SK-N-DZ (cell line): Measurements from ENCODE around the gene OLFML2B.

ENCODE experiments used
- DNase-seq: peaks from one replicate; pipeline ENCODE4 v3.0.0-alpha.2; 2015; ENCODE audit warnings: low spot score

OLFML2B gene

DNA sequence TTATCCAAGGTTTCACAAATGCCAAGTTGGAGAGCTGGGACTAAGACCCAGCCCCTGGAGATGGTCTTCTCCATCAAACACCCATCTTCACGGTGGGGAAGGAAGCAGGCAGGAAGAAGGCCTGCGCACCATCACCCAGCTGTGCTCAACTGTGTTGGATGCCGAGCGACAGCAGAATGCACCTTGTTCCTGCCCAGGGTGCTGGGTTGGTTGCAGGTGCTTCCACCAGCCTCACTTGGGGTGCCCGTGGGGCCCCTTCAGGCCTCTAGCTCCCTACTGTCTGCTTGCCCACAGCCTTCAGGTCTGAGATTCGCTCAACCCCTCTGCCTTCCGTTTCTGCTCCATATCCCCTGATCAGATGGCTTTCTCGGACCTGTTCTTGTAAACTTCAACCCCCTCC, 42.5 kb downstream of the OLFML2B start:
- no peak for DNase-seq

- DNase-seq: no peak
Observed at GRCh38 chr1:161978011-161978790, 45.5 kb downstream of the OLFML2B start.

DNA sequence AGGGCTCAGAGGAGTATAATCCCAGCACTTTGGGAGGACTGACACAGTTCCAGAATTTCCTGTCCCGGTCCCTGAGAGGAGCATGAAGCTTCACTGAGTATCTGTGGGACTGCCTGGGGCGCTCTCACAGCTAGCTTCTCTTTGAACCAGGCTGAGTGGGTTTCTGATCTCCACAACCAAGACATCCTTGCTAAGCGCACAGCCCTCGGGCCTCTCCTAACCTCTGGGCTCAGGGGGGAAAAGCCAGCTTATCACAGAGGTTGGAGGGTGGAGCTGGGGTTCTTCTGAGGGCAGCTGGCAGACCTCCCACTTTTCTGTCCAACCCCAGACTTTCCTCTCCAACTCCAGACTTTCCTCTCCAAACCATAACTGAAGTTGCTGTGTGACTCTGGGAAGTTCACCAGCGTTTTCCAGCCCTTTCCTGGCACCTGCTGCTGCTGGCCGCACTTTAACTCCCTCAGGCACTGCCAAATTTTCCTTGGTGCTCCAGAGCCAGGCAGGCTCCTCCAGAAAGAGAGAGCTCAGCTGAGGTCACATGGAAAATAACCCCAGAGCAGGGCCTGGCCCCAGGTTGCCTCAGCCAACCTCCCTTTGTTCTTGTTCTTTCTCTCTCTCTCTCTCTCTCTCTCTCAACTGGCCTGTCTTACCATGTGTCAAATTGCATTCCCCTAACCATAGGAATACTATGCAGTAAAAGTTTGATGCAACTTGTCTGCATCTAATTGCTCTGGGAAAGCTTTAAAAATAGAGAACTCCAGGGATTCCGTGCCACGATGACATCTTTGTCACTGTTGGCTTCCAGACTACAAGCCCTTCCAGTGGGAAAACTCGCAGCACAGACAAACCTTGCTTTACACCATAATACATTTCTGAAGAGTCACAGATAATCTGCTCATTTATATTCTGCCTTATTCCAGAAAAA, 49.5 kb downstream of the OLFML2B start:
- no peak for DNase-seq

DNA sequence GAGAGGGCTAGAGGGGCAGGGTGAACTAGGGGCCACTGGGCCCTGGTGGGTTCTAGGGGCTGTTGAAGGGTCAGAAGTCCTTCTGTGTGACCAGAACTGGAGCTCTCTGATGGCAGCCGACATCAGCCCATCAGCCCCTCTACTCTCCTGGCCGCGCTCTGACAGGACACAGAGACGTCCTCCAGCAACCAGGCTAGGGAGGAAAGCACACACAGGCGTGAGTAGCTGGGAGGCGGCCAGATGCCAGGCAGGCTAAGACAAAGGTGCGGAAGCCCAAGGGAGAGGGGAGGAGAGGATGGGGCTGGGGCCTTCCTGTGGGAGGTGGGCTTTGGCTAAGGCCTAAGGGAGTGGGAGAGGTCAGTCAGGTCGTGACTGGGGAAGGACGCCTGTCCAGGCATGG, 50.8 kb downstream of the OLFML2B start:
- no peak for DNase-seq

DNA sequence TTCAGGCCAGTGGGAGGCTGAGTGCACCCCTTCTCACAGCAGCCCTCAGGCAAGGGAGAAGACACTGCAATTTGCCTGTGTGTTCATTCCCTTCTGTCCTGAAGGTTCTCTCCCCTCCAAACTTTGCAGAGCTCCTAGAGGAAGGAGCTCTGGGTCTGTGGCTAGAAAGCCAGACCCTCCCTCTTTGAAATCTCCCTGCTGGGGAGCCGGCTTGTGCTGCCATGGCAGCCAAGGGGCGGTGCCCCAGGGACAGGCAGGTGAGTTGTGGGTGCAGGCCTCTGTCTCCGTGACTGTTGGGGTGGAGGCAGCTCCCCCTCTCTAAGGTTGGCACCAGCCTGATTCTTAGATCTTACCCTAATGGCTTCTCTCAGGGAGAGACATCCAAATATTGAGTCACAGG, 53.0 kb downstream of the OLFML2B start:
- DNase-seq: no peak

GRCh38 chr1:161970036-161970435, 53.6 kb downstream of the OLFML2B start:
- DNase-seq: no peak

DNA sequence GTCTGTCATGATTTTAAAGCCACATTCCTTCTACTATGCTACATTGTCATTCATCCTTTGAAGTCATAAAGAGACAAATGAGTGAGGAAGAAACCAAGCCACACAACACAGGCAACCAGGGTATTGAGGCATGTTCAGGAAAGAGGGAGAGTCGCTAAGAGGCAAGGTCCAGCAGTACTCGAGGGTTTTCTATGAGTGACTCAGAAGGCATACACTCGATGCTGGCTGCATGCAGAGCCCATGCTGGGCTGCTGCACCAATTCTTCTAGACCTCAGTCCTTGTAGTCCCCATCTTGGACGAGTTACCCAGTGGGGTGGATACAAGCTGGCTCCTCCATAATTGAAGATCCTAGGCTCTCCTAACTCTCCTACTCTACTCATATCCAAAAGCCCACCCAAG, 57.6 kb downstream of the OLFML2B start:
- DNase-seq: no peak

DNA sequence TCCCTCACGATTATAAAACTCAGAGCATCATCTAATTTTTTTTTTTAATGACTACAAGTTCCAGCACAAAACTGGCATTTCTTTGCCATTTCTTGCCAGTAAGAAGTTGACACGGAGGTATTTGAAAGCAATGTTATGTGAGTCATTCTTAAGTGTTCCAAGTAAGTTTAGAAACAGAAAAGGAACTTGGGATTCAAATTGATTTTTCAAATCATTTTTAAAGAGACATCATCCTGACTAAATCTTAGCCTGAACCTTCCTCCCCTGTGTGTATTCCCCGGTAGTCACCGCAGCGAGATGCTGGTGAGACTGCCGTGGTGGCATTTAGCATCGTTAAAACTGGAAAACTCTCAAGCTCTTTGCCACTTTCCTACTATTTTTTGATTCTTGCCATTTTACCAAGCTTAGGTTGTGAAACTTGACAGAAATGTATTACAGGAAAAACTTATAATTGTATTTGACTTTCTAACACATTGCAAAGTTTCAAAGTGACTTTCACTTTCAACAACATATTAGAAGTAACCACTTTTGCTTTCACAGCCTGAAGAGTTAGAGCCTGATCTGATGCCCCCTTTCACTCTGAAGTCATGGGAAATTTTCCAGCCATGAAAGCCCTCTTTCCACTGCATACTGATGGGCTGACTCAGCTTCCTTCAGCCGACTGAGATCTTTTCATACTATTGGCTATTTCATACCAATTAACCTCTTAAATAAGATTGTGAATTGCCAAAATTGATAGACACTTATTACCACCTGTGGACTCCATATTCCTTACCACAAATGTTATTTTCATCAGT, 61.4 kb downstream of the OLFML2B start:
- no peak for DNase-seq

DNA sequence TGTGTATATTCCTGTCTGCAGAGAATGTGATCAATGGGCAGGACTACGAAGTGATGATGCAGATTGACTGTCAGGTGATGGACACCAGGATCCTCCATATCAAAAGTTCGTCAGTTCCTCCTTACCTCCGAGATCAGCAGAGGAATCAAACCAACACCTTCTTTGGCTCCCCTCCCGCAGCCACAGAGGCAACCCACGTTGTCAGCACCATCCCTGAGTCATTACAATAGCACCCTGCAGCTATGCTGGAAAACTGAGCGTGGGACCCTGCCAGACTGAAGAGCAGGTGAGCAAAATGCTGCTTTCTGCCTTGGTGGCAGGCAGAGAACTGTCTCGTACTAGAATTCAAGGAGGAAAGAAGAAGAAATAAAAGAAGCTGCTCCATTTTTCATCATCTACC, 65.2 kb downstream of the OLFML2B start:
- DNase-seq: no peak

- DNase-seq: no peak
Observed at GRCh38 chr1:161956930-161957329, 66.7 kb downstream of the OLFML2B start.

- DNase-seq: no peak
Observed at GRCh38 chr1:161956097-161956496, 67.6 kb downstream of the OLFML2B start.

DNA sequence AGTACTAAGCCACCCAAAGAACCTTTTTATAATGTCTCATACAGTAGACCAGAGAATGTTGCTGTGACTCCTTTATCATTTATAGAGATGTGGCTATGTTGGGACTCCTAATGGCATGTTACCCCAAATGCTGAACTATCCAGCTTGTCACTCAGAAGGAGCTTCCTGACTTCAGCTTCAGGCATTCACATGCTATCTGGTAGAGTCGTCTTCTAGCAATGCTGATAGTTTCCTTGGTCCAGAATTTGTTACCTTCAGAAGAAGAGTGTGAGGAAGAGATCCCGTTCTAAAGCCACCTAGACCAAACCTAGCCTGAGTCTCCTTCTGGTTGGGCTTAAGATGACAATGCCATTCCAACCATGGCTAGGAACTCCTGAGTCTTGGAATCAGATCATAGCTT, 68.1 kb downstream of the OLFML2B start:
- DNase-seq: no peak

DNA sequence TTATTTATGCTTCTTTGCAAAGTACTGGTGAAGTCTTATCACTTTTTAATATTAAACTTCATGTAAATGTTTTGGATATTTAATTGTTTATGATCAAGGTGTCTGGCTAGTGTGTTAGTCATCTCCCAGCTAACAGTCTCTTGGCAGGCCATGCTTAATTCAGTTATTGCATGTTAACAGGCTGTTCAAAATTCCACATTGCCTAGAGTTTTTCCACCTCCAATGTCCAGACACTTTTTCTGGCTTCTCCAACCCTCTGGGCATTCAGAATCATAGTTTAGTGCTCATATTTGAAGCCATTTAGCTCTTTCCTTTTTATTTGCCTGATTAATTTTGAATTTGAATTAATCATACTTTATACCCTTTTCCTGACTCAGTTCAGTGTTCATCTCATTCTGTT, 69.2 kb downstream of the OLFML2B start:
- DNase-seq: no peak

GRCh38 chr1:161954050-161954449, 69.6 kb downstream of the OLFML2B start:
- DNase-seq: no peak

DNA sequence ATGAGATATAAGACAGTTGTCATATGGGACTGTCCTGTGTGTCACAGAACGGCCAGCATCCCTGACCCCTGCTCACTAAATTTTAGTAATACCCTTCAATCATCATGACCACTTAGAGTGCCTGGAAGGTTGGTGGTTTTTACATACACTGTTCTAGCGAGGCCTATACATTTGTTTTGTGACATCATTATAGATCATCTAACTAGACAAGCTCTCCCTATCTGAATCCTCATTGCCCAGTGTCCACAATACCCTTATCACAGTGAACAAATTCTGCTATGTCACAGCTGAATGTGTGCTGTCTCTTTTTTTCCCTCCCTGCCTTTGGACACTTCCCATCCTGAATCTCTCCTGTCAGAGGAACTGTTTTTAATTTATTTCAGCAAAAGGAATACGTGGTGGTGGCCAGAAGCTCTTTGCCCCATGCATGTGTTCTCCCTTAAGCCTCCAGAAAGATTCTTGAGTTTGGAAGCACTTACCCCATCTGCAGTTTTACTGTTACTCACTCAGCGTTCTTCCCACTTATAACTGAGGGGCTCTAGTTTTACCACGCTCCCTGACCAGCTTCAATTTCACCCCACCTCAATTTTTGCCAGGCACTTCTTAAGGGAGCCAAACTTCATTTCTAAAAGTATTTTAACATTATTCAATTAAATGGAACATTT, 70.3 kb downstream of the OLFML2B start:
- DNase-seq: no peak

DNA sequence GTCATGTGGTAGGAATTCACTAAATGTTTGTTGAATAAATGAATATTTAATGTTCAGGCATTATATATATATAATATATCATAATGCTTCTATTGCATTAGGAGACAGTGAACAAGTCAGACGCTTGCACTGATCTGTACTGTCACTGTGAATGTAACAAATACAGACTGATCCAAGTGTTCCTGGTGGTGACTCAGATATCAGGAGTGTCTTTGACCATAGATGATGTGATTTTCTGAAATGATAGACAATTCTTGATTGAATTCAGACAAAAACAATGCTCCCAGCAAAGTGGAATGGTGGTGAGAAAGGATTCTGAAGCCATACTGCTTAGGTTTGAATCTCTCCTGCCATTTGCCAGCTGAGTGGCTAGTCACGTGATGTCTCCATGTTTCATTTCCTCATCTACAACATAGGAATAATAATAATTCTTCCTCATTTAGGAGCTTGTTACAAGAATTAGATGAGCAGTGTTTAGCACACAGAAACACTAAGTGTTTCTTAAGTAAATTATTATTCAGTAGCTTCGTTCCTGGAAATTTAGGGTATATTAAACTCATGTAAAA, 71.0 kb downstream of the OLFML2B start:
- no peak for DNase-seq

GRCh38 chr1:161951646-161952045, 72.0 kb downstream of the OLFML2B start:
- DNase-seq: no peak

- no peak for DNase-seq
Observed at GRCh38 chr1:161950377-161950776, 73.3 kb downstream of the OLFML2B start.

DNA sequence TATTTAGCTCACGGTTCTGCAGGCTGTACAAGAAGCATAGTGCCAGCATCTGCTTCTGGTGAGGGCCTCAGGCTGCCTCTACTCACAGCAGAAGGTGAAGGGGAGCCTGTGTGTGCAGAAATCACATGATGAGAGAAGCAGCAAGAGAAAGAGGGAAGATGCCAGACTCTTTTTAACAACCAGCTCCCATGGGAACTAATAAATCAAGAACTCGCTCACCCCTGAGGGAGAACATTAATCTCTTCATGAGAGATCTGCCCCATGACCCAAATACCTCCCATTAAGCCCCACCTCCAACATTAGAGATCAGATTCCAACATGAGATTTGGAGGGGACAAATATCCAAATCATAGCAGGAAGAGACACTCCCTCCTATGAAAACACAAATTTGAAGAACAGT, 74.1 kb downstream of the OLFML2B start:
- no peak for DNase-seq

DNA sequence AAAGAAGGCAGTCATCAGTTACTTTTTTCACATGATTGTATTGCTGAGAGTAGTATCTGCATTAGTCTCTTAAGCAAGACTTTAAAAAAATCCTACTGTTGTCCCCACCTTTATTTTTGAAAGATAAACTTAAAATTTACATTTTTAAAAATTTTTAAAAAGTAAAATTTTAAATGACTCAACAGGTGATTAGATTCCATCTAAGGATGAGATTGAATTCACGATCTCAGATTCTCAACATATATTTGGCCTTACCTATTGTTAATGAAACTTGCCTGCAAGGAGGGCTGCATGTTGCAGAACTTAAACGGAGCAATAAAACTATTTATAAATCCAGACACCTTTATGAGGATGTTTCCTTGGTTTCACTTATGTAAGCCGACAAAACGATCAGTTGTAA, 75.2 kb downstream of the OLFML2B start:
- DNase-seq: no peak
